HEK293 (cell line): Measurements from ENCODE around the gene MGLL.

ENCODE experiments used
- CTCF ChIA-PET: fragments of 350-600 bp; formaldehyde crosslinking; extraction: SDS; loops from one replicate; lab custom pipeline; 2021; ENCODE audit warnings: antibody characterized with exemption; lab: Yijun Ruan, JAX
- POLR2A ChIA-PET: fragments of 300-600 bp; formaldehyde crosslinking; extraction: SDS; loops from one replicate; lab custom pipeline; 2020; ENCODE audit warnings: antibody characterized with exemption, inconsistent platforms; lab: Yijun Ruan, JAX
- H3K27ac ChIP-seq: fragments of 200-500 bp; sonication (Bioruptor generic); 2 replicates; pipeline ENCODE4 v1.5.1; 2014; ENCODE audit warnings: low read depth, low read length, control low read depth, inconsistent platforms; ENCODE audit errors: extremely low read depth
- H3K36me3 ChIP-seq, 2 experiments: fragments of 200-500 bp in 1 of 2; sonication (Bioruptor generic) in 1 of 2; 1 replicate in 1 of 2; 2 replicates in 1 of 2; pipeline ENCODE4 v1.5.1; 2014 to 2017; ENCODE audit warnings: inconsistent platforms in 2 of 2, low read length in 2 of 2; ENCODE audit not compliant: control insufficient read depth in 2 of 2, insufficient read depth in 1 of 2
- H3K4me1 ChIP-seq: fragments of 200-500 bp; sonication (Bioruptor generic); 2 replicates; pipeline ENCODE4 v1.5.1; 2014; ENCODE audit warnings: mild to moderate bottlenecking, low read length, inconsistent platforms; ENCODE audit not compliant: control insufficient read depth, insufficient read depth
- H3K4me3 ChIP-seq: 2 replicates; pipeline ENCODE4 v1.5.1; 2011; ENCODE audit warnings: low read depth, mild to moderate bottlenecking, control low read depth, low read length, moderate library complexity
- H3K9me3 ChIP-seq: fragments of 200-500 bp; sonication (Bioruptor generic); 2 replicates; pipeline ENCODE4 v1.5.1; 2014; ENCODE audit warnings: low read depth, low read length, inconsistent platforms; ENCODE audit not compliant: control insufficient read depth, insufficient read depth
- HOXA7 ChIP-seq: sonication (generic); formaldehyde crosslinking; IDR thresholded peaks from 2 replicates; pipeline ENCODE4 v1.8.1; 2022; ENCODE audit warnings: missing genetic modification reagents, borderline replicate concordance
- SETDB1 ChIP-seq: IDR thresholded peaks from one replicate; pipeline ENCODE4 v1.6.1; 2017; ENCODE audit warnings: mild to moderate bottlenecking, low read length, moderate library complexity, mixed read lengths; ENCODE audit not compliant: insufficient read length
- ZBTB8A ChIP-seq: fragments of 450-650 bp; formaldehyde crosslinking; IDR thresholded peaks from 2 replicates; pipeline ENCODE4 v1.5.1; 2016; ENCODE audit warnings: missing biosample characterization, missing genetic modification characterization
- ZNF239 ChIP-seq: fragments of 450-650 bp; formaldehyde crosslinking; IDR thresholded peaks from 2 replicates; pipeline ENCODE4 v1.5.1; 2016; ENCODE audit warnings: missing biosample characterization, missing genetic modification characterization
- ZNF391 ChIP-seq: fragments of 450-650 bp; formaldehyde crosslinking; IDR thresholded peaks from 2 replicates; pipeline ENCODE4 v1.5.1; 2016; ENCODE audit warnings: low read depth, missing biosample characterization, missing genetic modification characterization, borderline replicate concordance
- ZNF423 ChIP-seq: fragments of 450-650 bp; formaldehyde crosslinking; IDR thresholded peaks from 2 replicates; pipeline ENCODE4 v1.5.1; 2016; ENCODE audit warnings: missing biosample characterization, missing genetic modification characterization
- ZNF426 ChIP-seq: fragments of 450-650 bp; formaldehyde crosslinking; IDR thresholded peaks from 2 replicates; pipeline ENCODE4 v1.5.1; 2017; ENCODE audit warnings: missing biosample characterization, missing genetic modification characterization, mild to moderate bottlenecking, inconsistent platforms, moderate library complexity
- ZNF571 ChIP-seq: fragments of 450-650 bp; formaldehyde crosslinking; IDR thresholded peaks from 2 replicates; pipeline ENCODE4 v1.5.0; 2017; ENCODE audit warnings: missing biosample characterization, missing genetic modification characterization
- ZNF621 ChIP-seq: fragments of 450-650 bp; formaldehyde crosslinking; IDR thresholded peaks from 2 replicates; pipeline ENCODE4 v1.5.1; 2017; ENCODE audit warnings: missing biosample characterization, missing genetic modification characterization
- ZNF670 ChIP-seq: fragments of 450-650 bp; formaldehyde crosslinking; IDR thresholded peaks from 2 replicates; pipeline ENCODE4 v1.5.1; 2016; ENCODE audit warnings: missing biosample characterization, missing genetic modification characterization, low read depth
- ZSCAN23 ChIP-seq: fragments of 450-650 bp; formaldehyde crosslinking; IDR thresholded peaks from 2 replicates; pipeline ENCODE4 v1.5.1; 2016; ENCODE audit warnings: missing biosample characterization, missing genetic modification characterization
- TF ChIP-seq, protein P1 (sequence below): fragments of 450-650 bp; formaldehyde crosslinking; IDR thresholded peaks from 2 replicates; pipeline ENCODE4 v1.5.1; 2016; ENCODE audit warnings: missing biosample characterization, missing genetic modification characterization
- TF ChIP-seq, protein P2 (sequence below): fragments of 450-650 bp; formaldehyde crosslinking; IDR thresholded peaks from 2 replicates; pipeline ENCODE4 v1.5.1; 2017; ENCODE audit warnings: missing biosample characterization, missing genetic modification characterization
- TF ChIP-seq, protein P3 (sequence below): fragments of 450-650 bp; formaldehyde crosslinking; IDR thresholded peaks from 2 replicates; pipeline ENCODE4 v1.5.1; 2016; ENCODE audit warnings: missing biosample characterization, missing genetic modification characterization, borderline replicate concordance
- TF ChIP-seq, protein P4 (sequence below): fragments of 450-650 bp; formaldehyde crosslinking; IDR thresholded peaks from 2 replicates; pipeline ENCODE4 v1.5.1; 2016; ENCODE audit warnings: missing biosample characterization, missing genetic modification characterization

MGLL gene

DNA sequence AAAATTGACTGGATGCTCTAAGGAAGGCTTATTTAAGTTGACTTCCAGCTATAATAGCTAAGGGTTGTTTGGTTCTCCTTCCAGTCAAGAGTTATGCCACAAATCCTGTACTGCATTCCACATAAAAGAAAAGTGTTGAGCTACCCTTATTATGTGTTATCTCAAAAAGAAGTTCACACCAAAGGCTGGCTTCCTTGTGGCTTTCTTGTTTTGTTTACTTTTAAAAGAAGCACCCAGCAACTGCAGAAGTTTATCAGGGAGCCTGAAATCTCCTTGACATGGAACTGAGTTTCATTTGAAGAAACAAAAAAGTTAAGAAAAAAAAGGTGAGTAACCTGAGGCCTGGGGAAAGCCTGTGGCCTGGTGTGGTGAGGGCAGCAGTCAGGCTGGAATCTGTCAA lies 10.2 kb downstream of the MGLL start (continued):
- TF ChIP-seq ZNF391 (tag by site-specific recombination) (no peak), SETDB1 (no peak), HOXA7 (CRISPR knock-in tag) (no peak)

DNA sequence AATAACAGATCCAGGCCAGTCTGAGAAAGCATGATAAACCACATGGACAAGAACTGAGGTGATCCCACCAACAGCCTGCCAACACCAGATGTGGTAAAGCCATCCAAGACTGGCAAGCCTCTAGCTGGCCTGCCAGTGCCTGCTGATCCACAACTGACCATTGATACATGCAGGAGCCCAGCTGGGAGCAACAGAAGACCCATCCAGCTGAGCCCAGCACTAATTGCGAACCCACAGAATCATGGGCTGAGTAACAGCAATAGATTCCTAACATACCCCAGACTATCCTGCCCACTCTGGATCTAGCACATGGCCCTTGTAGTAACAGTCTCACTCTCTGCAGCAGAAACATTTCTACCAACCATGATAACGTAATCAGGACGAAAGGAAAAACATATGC lies 10.6 kb downstream of the MGLL start:
- POLR2A ChIA-PET: no interaction called here
- Histone ChIP-seq H3K27ac (no peak overlapping the region), H3K36me3 (no peaks in the 10 kb centered on the region), H3K4me1 (no peaks in the 10 kb centered on the region), H3K4me3 (no peak overlapping the region), H3K9me3 (no peaks in the 10 kb centered on the region)
- no peak for TF ChIP-seq SETDB1
- no peak for TF ChIP-seq ZSCAN23
- TF ChIP-seq ZNF426 (tag by site-specific recombination): no peak
- no peak for TF ChIP-seq ZNF423 (tag by site-specific recombination)
- TF ChIP-seq, protein P1, sequence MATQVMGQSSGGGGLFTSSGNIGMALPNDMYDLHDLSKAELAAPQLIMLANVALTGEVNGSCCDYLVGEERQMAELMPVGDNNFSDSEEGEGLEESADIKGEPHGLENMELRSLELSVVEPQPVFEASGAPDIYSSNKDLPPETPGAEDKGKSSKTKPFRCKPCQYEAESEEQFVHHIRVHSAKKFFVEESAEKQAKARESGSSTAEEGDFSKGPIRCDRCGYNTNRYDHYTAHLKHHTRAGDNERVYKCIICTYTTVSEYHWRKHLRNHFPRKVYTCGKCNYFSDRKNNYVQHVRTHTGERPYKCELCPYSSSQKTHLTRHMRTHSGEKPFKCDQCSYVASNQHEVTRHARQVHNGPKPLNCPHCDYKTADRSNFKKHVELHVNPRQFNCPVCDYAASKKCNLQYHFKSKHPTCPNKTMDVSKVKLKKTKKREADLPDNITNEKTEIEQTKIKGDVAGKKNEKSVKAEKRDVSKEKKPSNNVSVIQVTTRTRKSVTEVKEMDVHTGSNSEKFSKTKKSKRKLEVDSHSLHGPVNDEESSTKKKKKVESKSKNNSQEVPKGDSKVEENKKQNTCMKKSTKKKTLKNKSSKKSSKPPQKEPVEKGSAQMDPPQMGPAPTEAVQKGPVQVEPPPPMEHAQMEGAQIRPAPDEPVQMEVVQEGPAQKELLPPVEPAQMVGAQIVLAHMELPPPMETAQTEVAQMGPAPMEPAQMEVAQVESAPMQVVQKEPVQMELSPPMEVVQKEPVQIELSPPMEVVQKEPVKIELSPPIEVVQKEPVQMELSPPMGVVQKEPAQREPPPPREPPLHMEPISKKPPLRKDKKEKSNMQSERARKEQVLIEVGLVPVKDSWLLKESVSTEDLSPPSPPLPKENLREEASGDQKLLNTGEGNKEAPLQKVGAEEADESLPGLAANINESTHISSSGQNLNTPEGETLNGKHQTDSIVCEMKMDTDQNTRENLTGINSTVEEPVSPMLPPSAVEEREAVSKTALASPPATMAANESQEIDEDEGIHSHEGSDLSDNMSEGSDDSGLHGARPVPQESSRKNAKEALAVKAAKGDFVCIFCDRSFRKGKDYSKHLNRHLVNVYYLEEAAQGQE (tag by site-specific recombination): no peak
- no peak for TF ChIP-seq ZNF239
- TF ChIP-seq, protein P2, sequence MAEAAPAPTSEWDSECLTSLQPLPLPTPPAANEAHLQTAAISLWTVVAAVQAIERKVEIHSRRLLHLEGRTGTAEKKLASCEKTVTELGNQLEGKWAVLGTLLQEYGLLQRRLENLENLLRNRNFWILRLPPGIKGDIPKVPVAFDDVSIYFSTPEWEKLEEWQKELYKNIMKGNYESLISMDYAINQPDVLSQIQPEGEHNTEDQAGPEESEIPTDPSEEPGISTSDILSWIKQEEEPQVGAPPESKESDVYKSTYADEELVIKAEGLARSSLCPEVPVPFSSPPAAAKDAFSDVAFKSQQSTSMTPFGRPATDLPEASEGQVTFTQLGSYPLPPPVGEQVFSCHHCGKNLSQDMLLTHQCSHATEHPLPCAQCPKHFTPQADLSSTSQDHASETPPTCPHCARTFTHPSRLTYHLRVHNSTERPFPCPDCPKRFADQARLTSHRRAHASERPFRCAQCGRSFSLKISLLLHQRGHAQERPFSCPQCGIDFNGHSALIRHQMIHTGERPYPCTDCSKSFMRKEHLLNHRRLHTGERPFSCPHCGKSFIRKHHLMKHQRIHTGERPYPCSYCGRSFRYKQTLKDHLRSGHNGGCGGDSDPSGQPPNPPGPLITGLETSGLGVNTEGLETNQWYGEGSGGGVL (tag by site-specific recombination): no peak
- no peak for TF ChIP-seq ZBTB8A
- no peak for TF ChIP-seq ZNF571 (tag by site-specific recombination)
- no peak for TF ChIP-seq ZNF621
- TF ChIP-seq, protein P3, sequence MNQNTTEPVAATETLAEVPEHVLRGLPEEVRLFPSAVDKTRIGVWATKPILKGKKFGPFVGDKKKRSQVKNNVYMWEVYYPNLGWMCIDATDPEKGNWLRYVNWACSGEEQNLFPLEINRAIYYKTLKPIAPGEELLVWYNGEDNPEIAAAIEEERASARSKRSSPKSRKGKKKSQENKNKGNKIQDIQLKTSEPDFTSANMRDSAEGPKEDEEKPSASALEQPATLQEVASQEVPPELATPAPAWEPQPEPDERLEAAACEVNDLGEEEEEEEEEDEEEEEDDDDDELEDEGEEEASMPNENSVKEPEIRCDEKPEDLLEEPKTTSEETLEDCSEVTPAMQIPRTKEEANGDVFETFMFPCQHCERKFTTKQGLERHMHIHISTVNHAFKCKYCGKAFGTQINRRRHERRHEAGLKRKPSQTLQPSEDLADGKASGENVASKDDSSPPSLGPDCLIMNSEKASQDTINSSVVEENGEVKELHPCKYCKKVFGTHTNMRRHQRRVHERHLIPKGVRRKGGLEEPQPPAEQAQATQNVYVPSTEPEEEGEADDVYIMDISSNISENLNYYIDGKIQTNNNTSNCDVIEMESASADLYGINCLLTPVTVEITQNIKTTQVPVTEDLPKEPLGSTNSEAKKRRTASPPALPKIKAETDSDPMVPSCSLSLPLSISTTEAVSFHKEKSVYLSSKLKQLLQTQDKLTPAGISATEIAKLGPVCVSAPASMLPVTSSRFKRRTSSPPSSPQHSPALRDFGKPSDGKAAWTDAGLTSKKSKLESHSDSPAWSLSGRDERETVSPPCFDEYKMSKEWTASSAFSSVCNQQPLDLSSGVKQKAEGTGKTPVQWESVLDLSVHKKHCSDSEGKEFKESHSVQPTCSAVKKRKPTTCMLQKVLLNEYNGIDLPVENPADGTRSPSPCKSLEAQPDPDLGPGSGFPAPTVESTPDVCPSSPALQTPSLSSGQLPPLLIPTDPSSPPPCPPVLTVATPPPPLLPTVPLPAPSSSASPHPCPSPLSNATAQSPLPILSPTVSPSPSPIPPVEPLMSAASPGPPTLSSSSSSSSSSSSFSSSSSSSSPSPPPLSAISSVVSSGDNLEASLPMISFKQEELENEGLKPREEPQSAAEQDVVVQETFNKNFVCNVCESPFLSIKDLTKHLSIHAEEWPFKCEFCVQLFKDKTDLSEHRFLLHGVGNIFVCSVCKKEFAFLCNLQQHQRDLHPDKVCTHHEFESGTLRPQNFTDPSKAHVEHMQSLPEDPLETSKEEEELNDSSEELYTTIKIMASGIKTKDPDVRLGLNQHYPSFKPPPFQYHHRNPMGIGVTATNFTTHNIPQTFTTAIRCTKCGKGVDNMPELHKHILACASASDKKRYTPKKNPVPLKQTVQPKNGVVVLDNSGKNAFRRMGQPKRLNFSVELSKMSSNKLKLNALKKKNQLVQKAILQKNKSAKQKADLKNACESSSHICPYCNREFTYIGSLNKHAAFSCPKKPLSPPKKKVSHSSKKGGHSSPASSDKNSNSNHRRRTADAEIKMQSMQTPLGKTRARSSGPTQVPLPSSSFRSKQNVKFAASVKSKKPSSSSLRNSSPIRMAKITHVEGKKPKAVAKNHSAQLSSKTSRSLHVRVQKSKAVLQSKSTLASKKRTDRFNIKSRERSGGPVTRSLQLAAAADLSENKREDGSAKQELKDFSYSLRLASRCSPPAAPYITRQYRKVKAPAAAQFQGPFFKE (tag by site-specific recombination): no peak
- no peak for TF ChIP-seq ZNF670 (tag by site-specific recombination)
- TF ChIP-seq, protein P4, sequence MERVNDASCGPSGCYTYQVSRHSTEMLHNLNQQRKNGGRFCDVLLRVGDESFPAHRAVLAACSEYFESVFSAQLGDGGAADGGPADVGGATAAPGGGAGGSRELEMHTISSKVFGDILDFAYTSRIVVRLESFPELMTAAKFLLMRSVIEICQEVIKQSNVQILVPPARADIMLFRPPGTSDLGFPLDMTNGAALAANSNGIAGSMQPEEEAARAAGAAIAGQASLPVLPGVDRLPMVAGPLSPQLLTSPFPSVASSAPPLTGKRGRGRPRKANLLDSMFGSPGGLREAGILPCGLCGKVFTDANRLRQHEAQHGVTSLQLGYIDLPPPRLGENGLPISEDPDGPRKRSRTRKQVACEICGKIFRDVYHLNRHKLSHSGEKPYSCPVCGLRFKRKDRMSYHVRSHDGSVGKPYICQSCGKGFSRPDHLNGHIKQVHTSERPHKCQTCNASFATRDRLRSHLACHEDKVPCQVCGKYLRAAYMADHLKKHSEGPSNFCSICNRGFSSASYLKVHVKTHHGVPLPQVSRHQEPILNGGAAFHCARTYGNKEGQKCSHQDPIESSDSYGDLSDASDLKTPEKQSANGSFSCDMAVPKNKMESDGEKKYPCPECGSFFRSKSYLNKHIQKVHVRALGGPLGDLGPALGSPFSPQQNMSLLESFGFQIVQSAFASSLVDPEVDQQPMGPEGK (tag by site-specific recombination): no peak
- CTCF ChIA-PET: interaction anchor here (0.7 kb wide), 1 partner anchor 10 kb away, joined by 3 read pairs; no protein-coding TSS in a partner anchor
